Ovary (tissue), 3 donors: Measurements from ENCODE around the gene GSTM2.

Experiments
- POLR2A ChIP-seq: fragments of 450-650 bp; IDR thresholded peaks from one replicate; pipeline ENCODE4 v1.6.1; 2017; ENCODE audit warnings: antibody characterized with exemption, mild to moderate bottlenecking, moderate library complexity
- TF ChIP-seq, protein P1 (sequence below), 3 donors: fragments of 450-650 bp in 2 of 3; fragments of 200-600 bp in 1 of 3; IDR thresholded peaks; one replicate each; pipeline versions ENCODE4 v1.5.1 to v1.8.0; 2016 to 2022; ENCODE audit warnings: antibody characterized with exemption in 3 of 3, mild to moderate bottlenecking in 1 of 3
- donor health status: DM: no; HTN: no; CAD: no.

DNA sequence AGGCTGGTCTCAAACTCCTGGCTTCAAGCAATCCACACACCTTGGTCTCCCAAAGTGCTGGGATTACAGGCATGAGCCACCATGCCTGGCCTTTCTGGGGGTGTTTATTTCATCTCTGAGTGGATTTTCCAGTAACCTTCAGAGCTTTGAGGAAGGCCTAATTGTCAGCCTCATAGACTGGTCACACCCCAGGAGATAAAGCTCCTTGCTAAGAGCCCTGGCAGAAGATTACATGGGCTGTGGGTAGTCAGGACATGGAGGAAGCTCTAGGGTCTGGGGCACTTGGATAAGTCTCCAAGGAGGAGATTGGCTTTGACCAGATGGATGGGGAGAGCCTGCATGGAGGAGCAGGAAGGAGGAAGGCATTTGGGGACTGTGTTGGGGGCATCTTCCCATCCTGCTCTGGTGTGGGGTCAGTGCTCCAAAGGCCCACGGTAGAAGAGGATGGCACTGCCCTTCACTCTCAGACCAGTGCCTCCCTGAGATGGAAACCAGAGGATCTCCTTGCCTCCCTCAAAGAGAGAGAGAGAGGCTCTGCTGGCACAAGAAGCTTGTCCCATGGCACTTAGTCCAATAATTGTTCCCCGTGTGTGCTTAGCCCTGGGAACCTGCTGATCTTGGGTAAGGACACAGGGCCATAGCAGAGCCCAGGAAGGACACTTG, 26.6 kb upstream of the GSTM2 start:
- TF ChIP-seq POLR2A = no peak
- TF ChIP-seq, protein P1, sequence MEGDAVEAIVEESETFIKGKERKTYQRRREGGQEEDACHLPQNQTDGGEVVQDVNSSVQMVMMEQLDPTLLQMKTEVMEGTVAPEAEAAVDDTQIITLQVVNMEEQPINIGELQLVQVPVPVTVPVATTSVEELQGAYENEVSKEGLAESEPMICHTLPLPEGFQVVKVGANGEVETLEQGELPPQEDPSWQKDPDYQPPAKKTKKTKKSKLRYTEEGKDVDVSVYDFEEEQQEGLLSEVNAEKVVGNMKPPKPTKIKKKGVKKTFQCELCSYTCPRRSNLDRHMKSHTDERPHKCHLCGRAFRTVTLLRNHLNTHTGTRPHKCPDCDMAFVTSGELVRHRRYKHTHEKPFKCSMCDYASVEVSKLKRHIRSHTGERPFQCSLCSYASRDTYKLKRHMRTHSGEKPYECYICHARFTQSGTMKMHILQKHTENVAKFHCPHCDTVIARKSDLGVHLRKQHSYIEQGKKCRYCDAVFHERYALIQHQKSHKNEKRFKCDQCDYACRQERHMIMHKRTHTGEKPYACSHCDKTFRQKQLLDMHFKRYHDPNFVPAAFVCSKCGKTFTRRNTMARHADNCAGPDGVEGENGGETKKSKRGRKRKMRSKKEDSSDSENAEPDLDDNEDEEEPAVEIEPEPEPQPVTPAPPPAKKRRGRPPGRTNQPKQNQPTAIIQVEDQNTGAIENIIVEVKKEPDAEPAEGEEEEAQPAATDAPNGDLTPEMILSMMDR (IDR thresholded peaks at IDR 0.05) = no peak
